Activated CD4-positive, CD25-positive, alpha-beta regulatory T cell (primary cell): ENCODE data around the gene AANAT.

Experiments used
- DNase-seq, 4 experiments: peaks; one replicate each; lab custom pipeline; 2025; lab: John Stamatoyannopoulos, UW

AANAT gene

DNA sequence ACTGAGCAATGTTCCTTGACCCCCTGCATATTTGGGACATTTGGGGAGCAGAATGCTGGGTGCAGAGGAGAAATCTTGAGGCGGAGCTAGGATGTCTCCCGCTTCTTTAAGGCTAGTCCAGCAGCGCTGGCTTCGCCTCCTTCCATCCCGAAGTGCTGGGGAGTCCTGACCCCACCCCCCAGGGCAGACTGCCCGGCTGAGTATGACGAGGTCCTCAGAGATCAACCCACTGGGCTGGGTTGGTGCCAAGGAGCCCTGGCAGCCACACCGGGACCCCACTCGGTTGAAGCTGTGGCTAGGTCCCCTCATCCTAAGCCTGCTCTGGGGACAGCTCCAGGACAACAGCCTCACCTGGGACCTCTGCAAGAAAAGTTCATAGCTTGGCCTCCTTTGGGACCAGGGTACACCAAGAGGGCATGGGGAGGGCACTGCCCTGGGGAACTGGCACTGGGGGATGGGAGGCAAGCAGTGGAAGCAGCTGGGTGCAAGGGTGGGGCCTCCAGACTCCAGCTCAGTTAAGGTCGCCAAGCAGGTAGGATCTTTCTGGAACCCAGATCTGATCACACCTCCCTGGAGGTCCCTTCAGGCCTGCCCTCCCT is 22.8 kb downstream of the AANAT start:
- DNase-seq = no peak

DNA sequence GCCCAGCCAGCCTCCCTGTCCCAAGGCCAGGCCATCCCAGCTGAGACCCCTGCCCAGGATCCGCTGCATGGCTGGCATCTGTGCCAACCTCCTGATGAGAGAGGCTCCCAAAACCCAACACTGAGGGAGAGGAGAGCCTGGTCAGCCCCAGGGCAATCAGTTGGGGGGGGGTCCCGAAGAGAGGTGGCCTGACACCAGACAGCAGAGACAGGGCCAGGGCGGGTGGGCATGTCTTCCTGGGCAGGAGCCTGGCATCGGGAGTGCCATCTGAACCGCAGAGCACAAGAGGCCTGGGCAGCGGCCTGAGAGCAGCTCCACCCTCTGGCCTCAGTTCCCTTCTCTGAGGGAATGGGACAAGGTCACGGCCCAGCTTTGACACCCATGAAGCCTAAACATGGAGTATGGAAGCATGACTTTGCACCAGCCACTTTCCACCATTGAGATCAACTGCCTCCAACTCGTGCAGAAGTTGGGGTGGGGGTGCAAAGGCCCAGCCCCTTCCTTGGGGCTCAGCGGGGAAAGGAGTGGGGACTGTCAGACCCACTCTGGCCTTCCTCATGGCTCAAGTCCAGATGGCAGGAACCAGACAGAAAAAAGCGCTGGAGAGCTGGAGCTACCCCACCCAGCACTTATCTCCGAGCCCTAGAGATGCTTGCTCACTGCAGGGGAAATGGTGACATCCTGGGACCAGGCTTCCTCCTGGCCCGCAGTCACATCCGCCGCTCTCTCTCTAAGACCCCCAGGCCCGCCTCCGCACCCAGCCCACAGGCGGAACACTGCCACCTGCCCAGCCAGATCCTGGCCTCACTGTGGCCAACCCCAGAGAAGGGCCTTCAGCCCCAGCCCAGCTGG is 24.1 kb downstream of the AANAT start:
- no peak for DNase-seq

DNA sequence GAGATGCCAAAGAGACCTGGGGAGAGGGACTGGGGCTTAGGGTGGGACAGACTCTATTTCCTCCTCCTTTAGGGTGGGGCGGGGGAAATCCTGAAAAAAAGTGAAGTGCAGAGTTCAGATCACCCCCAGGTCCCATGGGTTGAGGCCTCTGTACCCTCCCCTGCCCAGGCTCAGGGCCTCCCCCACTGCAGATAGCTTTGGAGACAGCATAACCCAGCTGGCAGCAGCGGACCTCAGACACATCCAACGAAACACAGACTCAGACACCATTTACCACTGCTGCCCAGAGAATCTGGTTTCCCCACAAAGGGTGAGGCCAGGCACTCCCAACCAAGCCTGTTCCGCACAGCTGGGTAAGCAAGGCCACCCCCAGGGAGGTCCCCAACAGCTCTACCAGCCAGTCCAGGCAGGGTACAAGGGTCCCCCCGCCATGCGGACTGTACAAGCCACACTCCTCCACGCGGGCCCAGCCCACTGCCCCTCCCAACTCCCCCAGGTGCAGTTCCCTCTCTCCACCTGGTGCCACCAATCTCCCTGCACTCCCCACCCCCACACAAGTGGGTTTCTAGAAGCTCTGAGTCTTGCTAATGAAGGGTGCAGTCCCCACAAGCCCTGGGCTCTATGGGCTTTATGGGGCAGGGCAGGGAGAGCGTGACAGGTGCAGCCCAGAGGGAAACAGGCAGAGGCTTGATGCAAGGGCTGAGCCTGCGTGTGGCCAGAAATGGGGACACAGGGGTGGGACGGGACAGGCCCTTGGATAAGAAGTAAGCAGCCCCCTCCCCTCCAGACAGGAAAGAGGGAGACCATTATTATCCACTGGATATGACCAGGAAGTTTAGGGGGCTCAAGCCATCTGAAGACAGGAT is 25.0 kb downstream of the AANAT start:
- DNase-seq = no peak

DNA sequence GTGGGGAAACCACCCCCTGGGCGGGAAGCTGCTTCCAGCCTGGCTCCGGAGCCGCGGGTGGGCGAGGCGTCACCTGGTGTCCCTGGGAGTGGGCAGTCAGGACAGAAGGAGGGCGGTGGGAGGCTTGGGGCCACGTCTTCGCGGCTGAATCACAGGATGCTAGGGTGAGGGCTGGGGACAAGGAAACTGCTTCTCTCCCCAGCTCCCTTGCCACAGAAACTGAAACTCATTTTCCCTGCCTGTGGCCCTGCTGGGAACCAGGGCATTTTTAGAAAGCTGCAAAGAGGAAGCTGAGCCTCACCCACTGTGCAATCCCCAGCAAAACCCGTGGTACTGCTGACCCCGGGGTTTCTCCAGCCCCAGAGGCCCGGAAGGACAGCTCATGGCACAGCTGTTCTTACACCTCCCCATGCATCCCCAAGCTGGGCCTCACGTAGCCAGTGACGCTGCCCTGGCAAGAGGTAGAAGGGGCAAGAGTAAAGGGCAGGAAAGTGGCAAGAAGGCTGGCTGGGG is 25.6 kb downstream of the AANAT start:
- peak in 1 of 4 experiments; percentile 16 for DNase-seq

DNA sequence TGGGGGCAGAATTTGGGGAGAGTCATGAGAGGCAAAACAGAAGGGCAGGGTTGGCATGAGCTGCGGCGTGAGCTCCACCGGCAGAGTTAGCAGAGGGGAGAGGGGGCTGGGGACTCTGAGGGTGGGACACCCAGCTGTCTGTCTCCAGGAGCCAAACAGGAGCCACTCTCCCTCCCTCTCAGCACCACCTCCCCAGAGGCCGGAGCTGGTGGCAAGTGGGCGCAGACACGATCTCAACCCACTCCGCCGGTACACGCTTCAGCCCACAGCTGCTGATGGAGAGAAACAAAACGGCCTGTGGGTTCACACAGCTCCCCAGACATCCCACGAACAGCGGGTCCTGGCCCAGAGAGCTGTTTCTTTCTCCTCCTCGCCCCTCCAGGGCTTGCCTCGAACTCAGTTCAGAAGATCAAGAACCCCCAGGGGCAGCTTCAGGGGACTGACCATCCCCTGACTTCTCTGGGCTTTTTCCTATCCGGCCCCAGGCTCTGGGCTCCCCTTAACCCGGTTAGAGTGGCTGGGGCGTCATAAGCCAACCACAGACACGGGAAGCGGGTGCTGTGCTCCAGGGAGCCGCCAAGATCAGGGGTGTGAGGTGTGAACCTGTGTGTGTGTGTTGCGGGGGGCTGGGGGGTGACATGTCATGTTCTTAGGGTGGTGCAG is 26.2 kb downstream of the AANAT start:
- DNase-seq = no peak

DNA sequence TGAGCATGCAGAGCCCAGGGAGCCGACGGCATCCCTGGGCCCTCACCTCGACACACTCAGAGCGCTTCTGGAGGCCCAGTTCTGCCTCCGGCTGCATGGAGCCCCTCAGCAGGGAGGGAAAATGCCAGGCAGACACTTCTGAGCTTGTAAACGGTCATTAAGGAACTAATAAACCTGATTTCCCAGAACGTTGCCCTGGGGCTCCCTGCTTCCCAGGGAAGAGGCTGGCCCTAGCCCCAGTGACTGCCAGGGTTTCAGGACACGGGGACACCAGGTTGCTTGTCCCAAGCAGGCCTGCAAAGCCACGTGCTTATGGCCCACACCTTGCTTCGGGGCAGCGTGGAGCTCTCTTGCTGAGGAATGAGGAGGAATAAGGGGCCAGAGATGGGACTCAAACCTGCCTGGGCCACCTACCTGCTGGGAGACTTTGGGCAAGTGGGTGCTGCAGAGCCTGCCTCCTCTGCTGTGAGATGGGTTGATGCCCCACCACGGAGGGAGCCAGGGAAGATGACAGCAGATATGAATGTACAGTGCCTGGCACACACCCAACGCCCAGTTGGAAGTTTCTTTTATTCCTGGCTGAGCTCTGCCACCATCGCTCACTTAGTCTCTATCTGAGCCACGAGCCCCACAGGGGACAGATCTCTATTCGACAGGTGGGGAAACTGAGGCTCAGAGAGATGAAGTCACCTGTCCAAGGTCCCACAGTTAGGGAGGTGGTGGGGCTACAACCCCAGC is 28.4 kb downstream of the AANAT start:
- DNase-seq = no peak

DNA sequence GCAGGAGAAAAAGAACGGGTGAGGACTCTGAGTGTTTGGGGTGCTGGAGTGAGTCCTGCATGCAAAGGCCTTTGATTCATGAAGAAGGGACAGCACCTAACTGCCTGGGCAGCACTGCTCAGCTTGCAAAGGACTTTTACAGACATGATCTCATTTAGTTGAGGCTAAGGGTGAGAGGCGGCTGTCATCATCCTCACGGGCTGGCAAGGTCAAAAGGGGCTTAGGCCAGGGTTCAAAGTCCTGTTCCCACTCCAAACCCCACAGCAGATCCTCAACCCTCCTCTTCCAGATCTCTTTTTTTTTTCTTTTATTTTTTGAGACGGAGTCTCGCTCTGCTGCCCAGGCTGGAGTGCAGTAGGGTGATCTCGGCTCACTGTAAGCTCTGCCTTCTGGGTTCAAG is 29.1 kb downstream of the AANAT start:
- no peak for DNase-seq

DNA sequence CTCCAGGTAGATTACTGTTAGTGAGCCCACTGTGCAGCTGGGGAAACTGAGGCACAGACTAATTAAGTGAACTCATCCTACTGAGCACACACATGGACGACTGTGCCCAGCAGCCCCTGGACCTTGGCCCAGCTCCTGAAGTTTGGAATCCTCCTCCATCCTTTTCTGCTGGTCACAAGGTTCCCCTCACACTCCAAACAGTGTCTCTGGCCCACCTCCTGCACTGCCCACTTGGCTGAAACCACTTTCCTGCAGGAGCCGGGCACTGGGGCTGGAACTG is 30.2 kb downstream of the AANAT start:
- no peak for DNase-seq

DNA sequence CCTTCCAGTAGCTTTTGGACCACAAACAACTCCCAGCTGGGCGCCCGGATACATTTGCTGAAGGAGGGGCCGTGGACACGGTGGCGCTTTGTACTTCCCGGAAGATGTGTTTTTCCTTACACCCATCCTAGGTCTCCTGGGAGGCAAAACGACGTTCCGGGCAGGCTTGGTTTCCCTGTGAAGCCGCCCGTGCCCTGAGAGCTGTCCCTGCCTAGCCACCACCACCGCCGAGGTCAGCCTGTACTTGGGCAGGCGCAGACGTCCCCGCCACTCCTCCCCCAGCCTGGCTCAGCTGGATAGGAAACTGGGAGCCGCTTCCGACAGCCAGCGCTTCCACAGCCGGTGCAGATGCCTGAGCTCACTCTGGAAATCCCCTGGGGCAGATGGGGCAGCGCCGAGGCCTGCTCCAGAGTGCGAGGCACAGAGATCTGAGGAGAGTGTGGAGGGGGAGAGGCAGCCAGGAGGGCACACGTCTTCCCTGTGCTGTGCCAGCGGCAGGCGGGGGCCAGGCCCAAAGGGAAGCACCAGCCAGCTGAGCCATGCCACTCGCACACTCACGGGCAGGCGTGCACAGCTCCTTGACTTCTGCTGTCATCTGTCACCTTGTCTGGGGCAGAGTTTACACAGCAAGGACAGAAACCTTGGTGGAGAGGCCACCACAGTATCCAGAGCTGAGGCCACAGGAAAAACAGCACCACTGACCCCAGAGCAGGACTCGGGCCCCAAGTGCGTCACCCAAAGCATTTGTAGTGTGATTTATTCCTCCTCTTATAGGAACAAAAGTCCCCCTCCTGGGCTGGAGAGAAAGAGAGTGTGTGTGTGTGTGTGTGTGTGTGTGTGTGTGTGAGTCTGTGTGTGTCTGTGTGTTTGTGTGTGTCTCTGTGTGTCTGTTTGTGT is 30.8 kb downstream of the AANAT start:
- no peak for DNase-seq

DNA sequence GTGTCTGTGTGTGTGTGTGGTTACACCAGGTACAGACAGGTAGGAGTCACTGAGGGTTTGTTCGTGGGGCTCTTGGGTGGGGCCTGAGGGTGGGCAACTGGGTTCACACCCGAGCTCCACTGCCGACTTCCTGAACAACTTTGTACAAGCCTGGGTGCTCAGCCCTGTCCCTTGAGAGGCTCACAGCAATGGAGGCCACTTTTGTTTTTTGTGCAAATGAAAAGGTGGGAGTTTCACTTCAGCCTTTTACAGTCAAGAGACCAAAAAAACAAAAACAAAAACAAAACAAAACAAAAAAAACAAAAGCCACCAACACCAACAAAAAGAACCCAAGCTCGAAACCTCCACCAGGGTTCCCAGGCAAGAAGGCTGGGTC is 31.5 kb downstream of the AANAT start:
- DNase-seq = no peak

DNA sequence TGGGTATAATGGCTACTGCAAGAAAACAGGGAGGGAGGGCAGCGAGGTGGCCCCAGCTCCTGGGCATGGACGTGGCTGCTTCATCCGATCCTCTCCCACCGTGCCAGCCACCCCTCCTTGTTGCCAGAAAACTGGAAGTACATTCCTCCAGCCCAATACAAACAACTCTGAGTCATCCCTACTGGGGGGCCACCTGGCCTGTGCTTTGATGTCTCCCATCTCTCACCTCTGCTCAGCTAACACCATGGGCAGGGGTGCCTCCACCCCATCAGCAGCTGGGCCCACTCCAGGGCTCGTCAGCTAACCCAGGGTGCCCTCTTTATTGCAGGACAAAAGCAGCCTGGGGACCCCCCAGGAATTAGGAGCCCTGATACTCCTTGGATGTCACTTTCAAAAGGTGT is 31.9 kb downstream of the AANAT start:
- DNase-seq = no peak

DNA sequence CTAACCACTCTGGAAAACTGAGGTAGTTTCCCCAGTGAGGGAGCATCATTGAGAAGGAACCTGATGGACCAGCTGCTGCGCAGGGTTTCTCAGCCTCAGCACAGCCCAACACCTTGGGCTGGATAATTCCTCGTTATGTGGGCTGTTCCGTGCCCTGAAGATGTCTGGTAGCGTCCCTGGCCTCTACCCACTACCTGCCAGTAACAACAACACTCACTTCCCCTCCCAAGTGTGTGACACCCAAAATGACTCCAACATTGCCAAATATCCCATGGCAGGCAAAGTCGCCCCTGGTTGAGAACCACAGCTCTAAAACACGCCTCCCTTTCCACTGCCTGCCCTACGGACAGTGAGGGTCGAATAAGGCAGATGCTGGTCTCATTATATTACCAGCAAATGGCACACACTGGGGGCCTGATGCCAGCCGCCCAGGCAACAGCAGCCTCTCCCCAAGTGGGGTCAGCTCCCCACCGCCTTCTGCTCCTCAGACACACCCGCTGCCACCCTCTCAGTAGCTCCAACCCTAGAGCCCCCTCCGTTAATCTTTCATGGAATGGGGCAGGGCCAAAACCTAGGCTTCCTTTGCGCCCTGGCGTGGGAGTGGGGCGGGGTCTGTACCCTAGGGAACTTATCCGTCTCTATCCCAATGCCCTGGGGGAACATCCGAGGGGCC is 32.8 kb downstream of the AANAT start:
- no peak for DNase-seq

DNA sequence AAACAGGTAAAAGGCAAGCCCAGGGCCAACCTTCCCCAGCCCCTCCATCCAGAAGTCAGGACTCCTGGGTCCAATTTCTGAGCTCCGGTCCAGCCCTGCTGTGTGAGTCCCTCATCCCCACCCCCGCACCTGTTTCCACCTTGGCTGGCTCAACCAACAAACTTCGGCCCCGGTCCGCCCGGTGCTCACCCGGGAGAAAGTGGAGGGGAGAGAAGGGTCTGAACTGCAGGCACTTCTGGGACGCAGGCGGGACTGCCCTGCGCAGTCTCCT is 33.3 kb downstream of the AANAT start:
- DNase-seq = no peak

DNA sequence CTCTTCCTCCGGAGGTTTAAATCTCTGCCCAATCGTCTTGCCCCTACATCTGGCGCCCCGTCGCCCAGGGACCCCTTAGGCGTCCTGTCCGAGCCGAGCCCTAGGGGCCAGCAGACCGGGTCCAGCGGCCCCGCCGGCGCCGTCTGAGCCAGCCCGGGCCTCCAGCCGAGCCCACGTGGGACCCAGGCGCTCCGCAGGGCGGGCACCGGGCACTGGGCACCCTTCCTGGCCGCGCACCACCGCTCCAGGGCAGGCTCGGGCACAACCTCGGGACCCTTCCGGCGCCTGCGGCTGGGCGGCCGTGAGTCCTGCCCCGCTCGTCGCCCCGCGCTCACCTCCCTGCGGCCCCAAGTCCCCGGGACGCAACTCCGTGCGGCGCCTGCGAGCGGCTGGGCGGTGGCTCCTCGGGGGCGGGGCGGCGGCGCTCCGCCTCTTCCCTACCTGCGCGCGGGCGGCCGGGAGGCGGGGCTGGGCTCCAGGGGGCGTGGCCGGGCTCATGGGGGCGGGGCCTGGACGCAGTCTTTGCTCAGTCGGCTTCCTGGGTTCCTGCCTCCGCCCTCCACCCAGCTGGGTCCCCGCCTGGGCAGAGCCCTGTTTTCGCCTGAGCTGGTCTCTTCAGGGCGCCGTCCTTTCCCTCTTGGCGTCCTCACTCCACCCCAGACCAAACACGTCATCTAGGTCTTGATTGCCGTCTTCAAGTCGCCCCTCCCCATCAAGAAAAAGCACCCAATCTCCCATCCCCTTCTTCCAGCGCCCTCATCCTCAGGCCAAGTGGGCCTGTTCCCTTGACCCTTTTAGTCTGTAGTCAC is 33.8 kb downstream of the AANAT start, which contains the start of gene RHBDF2:
Gene RHBDF2, minus strand, starts transcription at position 406 of the 809 bp plus-strand sequence. CDS start 19,899 bp downstream, outside the sequence.
- peak; percentile 87 to 96 (median 88) for DNase-seq

DNA sequence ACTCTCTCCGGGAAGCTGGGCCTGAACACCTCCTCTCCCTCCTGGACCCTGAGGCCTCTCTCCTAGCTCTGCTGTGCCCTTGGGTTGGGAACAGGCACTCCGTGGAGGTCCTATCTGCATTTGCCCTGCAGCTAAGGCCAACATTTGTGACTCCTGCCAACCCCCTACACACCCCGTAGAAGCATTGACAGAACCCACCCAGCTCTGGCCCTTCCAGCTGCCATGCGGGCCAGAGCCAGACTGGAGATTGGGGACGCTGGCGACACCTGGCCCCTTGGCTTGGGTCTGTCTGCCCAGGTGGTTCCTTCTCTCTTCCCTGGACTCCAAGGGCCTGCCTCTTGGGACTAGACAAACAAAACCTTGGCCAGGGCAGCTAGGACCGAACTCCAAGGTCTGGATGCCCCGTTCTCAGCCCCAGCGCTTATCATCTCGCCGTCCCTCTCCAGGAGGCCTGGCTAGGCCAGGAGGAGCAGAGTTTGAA is 34.5 kb downstream of the AANAT start:
- no peak for DNase-seq

DNA sequence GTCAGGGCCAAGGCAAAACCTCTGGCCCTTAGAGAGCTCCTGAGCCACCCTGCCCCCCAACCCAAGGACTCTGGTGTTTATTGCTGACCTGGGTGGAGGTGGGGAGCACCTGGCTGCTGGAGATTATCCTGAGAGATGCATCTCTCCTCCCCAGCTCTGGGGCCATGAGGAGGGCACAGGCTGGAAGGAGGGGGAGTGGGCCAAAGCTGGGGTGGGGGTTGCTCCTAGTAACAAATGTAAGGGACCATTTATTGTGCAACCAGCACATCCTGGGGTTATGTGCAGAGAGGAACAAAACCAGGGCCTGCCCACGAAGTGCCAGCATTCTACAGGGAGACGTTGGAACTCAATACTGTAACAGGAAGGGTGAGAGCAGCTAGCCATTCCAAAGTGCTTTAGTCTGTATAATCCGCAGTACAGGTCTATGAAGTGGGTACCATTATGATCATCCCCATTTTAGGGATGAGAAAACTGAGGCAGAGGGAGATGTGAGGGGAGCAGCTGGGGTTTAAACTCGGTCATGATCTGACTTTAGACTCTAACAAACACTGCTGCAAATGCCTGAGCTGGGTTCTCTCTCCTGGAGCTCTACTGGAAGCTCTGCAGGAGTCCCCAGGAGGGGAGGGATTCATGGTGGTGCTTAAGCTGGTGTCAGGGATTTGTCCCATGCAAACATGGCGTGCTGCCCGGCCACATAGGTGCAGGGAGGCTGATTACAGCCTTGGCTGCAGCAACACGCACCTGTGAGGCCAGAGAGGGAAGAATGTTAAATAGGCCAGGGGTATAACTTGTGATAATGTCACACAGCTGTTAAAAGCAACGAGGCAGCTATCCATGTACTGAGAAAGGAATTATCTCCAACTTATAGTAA is 35.2 kb downstream of the AANAT start:
- no peak for DNase-seq

DNA sequence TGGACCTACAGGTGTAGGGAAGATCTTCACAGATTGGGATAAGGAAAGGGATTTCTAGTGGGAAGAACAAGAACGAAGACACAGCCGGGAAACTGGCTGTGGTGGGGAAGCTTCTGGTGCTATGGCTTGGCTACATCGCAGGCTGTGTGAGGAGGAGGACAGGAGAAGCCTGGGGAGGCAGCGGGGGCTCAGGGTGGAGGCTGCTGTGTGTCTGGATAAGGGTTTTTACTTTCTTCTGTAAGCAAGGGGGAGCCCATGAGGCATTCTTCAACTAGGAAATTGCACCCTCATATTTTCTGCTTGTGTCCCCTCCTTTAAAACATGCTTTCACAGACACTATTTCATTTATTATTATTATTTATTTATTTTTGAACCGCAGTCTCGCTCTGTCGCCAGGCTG is 36.7 kb downstream of the AANAT start:
- no peak for DNase-seq
